Motor neuron (in vitro differentiated cells): ENCODE measurements around the gene ZNF665. TPM values are rescaled to one million over a fixed set of nuclear protein-coding genes. Genes with fewer than 3 reads are reported as not detected.
A peak's percentile ranks its signal among the peaks of the same experiment; 100 is the strongest.
"Not testable (repeated sequence)": the region's sequence is repeated elsewhere in the genome, so short reads cannot be mapped to it uniquely, and the experiment has no call there.

ENCODE experiments used
- ATAC-seq, 8 experiments: fragments of 200-7000 bp; cut with Tn5 transposase; replicated peaks in 6 of 8; 2 replicates each; pipeline ENCODE4 v1.8.0; 2021; ENCODE audit warnings: mild to moderate bottlenecking in 8 of 8, moderate library complexity in 8 of 8
- H3K27ac ChIP-seq, 2 donors: fragments of 250-450 bp; sonication (Bioruptor Pico); 2 replicates each; pipeline ENCODE4 v1.9.0; 2021; ENCODE audit warnings: antibody characterized with exemption in 2 of 2, mild to moderate bottlenecking in 2 of 2, moderate library complexity in 1 of 2
- H3K4me1 ChIP-seq, 2 donors: fragments of 250-450 bp; sonication (Bioruptor Pico); replicated peaks in 1 of 2; 2 replicates each; pipeline ENCODE4 v1.6.1; 2021; ENCODE audit warnings: antibody characterized with exemption in 2 of 2, mild to moderate bottlenecking in 2 of 2, moderate library complexity in 1 of 2
- H3K4me3 ChIP-seq, 5 donors: fragments of 250-450 bp; sonication (Bioruptor Pico); 2 replicates each; pipeline ENCODE4 v1.9.0; 2021; ENCODE audit warnings: antibody characterized with exemption in 5 of 5, mild to moderate bottlenecking in 5 of 5, moderate library complexity in 4 of 5
- WGBS, 10 experiments: fragments of 450-650 bp; shearing (Covaris generic); methylation state at CpG; one replicate each; pipeline ENCODE4 v1.0.0; 2022; 5-methylcytosine and 5-hydroxymethylcytosine counted together
- in situ Hi-C, 9 experiments: fragments of 400-800 bp; cut with MboI; loops; one replicate each; pipeline ENCODE4 v1.15.0; 2021; ENCODE audit warnings: low sequenced_read_pairs in 9 of 9, low pct_unique_long_range_greater_than_20kb in 2 of 9; ENCODE audit not compliant: unreplicated experiment in 9 of 9
- total RNA-seq, 8 experiments: library from RNA; unstranded; fragments of 300-600 nt; gene quantifications; 2 replicates each; pipeline versions ENCODE4 v1.2.3 to v1.2.4, GENCODE V29; 2022

ZNF665 gene
- 1 to 10 TPM in 7 of 8 experiments, not detected in 1; 1.7 to 5.2 (median 3.6) TPM for total RNA-seq

DNA sequence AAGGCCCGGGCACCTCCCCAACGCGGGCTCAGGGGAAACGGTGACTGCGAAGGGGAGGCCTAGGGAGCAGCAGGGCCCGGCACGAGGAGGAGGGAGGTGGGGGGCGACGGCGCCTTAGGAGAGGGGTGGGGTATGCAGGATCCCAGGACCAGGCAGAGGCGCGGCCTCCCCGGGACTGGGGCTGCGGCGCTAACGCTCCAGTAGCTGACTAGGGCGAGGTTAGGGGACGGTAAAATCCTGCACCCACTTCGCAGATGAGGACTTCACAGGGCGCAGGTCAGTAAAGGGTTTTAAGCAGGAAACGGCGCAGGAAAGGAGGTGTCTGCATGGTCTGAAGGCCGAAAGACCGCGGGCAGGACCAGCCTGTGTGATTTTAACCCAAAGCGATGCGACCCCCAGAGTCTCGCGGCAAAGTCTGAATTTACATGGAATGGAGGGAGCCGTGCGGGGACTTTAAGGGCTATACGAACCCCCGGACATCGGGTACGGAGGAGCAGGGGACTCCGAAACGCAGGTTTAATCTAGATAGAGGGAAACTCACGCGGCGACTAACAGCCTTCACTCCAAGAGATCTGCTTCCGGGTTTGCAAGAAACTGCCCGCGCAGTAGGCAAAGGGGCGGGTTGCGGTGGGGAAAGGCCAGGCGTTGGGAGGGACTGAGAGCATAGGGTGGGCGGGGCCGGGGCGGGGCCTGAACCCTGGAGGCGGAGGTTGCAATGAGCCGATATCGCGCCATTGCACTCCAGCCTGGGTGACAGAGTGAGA lies at the start of gene ZNF665:
Gene ZNF665, minus strand, starts transcription at position 588 of the 764 bp plus-strand sequence. CDS start 10,460 bp downstream, outside the sequence.
- ATAC-seq, result peak in 7 of 8 experiments; percentile 75 to 87 (median 82)
- in situ Hi-C loops, result no loop called here
- H3K4me3 ChIP-seq, result peak within 1 kb of the TSS; percentile 63 to 79 (median 70)
- peak within 1 kb of the TSS in 1 of 2 donors; percentile 56 for H3K27ac ChIP-seq
- peaks cover 0 to 6% of the 10 kb centered on the region in 2 donors for H3K4me1 ChIP-seq
- WGBS, 10 experiments, result 0 to 6% (median 0%) methylated on average over 1 to 15 of the region's 53 CpGs; no CpG with 5 or more reads in 7 of the 10 experiments

- ATAC-seq, result no peak
- WGBS, 10 experiments, result 36 to 88% (median 64%) methylated on average over 2 to 4 of the region's 4 CpGs; no CpG with 5 or more reads in 2 of the 10 experiments
- H3K4me1 ChIP-seq, result no peaks in the 10 kb centered on the region
- H3K4me3 ChIP-seq, result no peak overlapping the region
- no peak overlapping the region for H3K27ac ChIP-seq
- in situ Hi-C loops, result no loop called here
Measured at GRCh38 chr19:53237114-53237777, 44.1 kb upstream of the ZNF665 start.

DNA sequence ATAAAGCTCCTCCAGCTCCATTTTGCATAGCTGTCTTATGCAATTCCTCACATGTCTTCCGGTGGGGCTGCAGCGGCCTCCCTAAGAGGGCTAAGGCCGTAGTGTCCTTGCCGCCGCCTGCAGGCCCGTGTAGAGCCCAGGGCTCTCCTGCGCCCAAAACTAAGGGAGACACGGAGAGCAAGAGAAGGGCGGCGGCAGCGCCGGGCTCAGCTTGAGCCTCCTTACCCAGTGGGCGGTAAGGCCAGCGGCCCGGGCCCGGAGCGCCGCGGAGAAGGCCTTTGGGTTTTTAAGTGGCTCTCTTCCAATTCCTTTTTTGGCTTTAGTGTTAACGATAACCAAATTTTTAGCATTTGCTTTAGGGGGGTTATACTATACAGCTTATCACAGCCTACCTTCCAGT lies 31.4 kb upstream of the ZNF665 start:
- 62 to 100% (median 100%) methylated on average over 1 to 3 of the region's 20 CpGs; no CpG with 5 or more reads in 4 of the 10 experiments for WGBS, 10 experiments
- Histone ChIP-seq H3K4me1 (no peaks in the 10 kb centered on the region), H3K4me3 (no peak overlapping the region), H3K27ac (no peak overlapping the region)
- in situ Hi-C loops, result no loop called here
- ATAC-seq, result no peak

DNA sequence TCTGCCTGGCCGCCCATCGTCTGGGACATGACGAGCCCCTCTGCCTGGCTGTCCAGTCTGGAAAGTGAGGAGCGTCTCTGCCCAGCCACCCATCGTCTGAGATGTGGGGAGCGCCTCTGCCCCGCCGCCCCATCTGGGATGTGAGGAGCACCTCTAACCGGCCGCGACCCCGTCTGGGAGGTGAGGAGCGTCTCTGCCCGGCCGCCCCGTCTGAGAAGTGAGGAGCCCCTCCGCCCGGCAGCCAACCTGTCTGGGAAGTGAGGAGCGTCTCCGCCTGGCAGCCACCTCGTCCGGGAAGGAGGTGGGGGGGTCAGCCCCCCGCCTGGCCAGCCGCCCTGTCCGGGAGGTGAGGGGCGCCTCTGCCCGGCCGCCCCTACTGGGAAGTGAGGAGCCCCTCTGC lies 29.6 kb upstream of the ZNF665 start:
- H3K27ac ChIP-seq, H3K4me1 ChIP-seq, H3K4me3 ChIP-seq, ATAC-seq, in situ Hi-C loops: not testable (repeated sequence)
- 100% methylated on average over 2 of the region's 28 CpGs; no CpG with 5 or more reads in 9 of the 10 experiments for WGBS, 10 experiments

DNA sequence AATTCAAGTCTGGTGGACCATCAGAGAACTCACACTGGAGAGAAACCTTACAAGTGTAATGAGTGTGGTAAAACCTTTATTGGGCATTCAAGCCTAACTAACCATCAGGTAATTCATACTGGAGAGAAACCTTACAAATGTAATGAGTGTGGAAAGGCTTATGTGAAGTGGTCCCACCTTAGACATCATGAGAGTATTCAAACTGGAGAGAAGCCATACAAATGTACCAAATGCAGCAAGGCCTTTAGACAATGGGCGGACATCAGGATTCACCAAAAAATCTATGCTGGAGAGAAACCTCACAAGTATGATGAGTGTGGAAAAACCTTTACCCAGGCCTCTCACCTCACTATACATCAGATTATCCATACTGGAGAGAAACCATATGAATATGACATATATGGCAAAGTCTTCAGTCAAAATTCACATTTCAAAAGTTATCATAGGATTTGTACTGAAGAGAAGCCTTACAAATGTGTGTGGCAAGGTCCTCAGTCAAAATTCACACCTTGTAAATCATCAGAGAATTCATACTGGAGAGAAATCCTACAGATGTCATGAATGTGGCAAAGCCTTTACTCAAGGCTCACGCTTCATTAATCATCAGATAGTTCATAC lies 19.7 kb upstream of the ZNF665 start:
- ATAC-seq, result no peak
- 40 to 100% (median 87%) methylated on average over 1 to 2 of the region's 2 CpGs; no CpG with 5 or more reads in 2 of the 10 experiments for WGBS, 10 experiments
- in situ Hi-C loops, result no loop called here
- H3K27ac ChIP-seq, result no peak overlapping the region
- H3K4me3 ChIP-seq, result no peak overlapping the region
- no peaks in the 10 kb centered on the region for H3K4me1 ChIP-seq

DNA sequence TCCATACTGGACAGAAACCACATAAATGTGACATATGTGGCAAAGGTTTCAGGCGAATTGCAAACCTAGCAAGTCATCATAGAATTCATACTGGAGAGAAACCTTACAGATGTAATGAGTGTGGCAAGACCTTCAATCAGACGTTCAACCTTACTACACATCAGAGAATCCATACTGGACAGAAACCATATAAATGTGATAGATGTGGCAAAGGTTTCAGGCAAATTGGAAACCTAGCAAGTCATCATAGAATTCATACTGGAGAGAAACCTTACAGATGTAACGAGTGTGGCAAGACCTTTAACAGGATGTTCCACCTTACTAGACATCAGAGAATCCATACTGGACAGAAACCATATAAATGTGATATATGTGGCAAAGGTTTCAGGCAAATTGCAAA lies 18.4 kb upstream of the ZNF665 start:
- in situ Hi-C loops, H3K27ac ChIP-seq, H3K4me1 ChIP-seq, ATAC-seq, H3K4me3 ChIP-seq: not testable (repeated sequence)
- 20 to 52% (median 23%) methylated on average over 1 to 2 of the region's 3 CpGs; no CpG with 5 or more reads in 6 of the 10 experiments for WGBS, 10 experiments

GRCh38 chr19:53196777-53197396 lies 3.7 kb upstream of the ZNF665 start:
- WGBS, 10 experiments, result 0 to 75% (median 9%) methylated on average over 1 to 18 of the region's 42 CpGs; no CpG with 5 or more reads in 3 of the 10 experiments
- H3K27ac ChIP-seq, result peak overlapping the region in 1 of 2 donors; percentile 57
- ATAC-seq, result peak; percentile 64 to 78 (median 73)
- peak overlapping the region; percentile 59 to 100 (median 73) for H3K4me3 ChIP-seq
- in situ Hi-C loops, result no loop called here
- peaks cover 0 to 6% of the 10 kb centered on the region in 2 donors for H3K4me1 ChIP-seq

- peak; percentile 30 to 59 (median 33) for ATAC-seq
- in situ Hi-C loops, result no loop called here
- Histone ChIP-seq H3K4me3 (no peak overlapping the region), H3K4me1 (peaks cover 0 to 6% of the 10 kb centered on the region in 2 donors), H3K27ac (no peak overlapping the region)
- 0% methylated on average over 1 to 3 of the region's 3 CpGs; no CpG with 5 or more reads in 4 of the 10 experiments for WGBS, 10 experiments
Measured at GRCh38 chr19:53195265-53195903, 2.2 kb upstream of the ZNF665 start.

- Histone ChIP-seq H3K4me1 (peaks cover 0 to 6% of the 10 kb centered on the region in 2 donors), H3K4me3 (peak overlapping the region; percentile 63 to 79 (median 70))
Measured at GRCh38 chr19:53193535-53194222, 521 bp upstream of the ZNF665 start.

GRCh38 chr19:53190253-53190652 lies 2.9 kb downstream of the ZNF665 start:
- 51 to 94% (median 67%) methylated on average over 1 to 2 of the region's 3 CpGs; no CpG with 5 or more reads in 3 of the 10 experiments for WGBS, 10 experiments
- Histone ChIP-seq H3K4me3 (no peak overlapping the region), H3K27ac (no peak overlapping the region), H3K4me1 (peaks cover 0 to 6% of the 10 kb centered on the region in 2 donors)
- no peak for ATAC-seq
- in situ Hi-C loops, result no loop called here

More at GRCh38 chr19:53193535-53194222, 521 bp upstream of the ZNF665 start:
- in situ Hi-C loops, result no loop called here
- 16 to 100% (median 65%) methylated on average over 1 to 7 of the region's 12 CpGs; no CpG with 5 or more reads in 2 of the 10 experiments for WGBS, 10 experiments
- H3K27ac ChIP-seq, result no peak overlapping the region
- peak in 5 of 8 experiments; percentile 20 to 37 (median 27) for ATAC-seq

GRCh38 chr19:53189691-53190198 lies 3.4 kb downstream of the ZNF665 start:
- in situ Hi-C loops, H3K4me3 ChIP-seq, ATAC-seq, H3K4me1 ChIP-seq, H3K27ac ChIP-seq: not testable (repeated sequence)
- no CpG with 5 or more reads among the region's 16 CpGs for WGBS, 10 experiments
